WTC11 (cell line): ENCODE measurements around the gene C5orf63. TPM values are rescaled to one million over a fixed set of nuclear protein-coding genes. Genes with fewer than 3 reads are reported as not detected.

ENCODE experiments used
- ATAC-seq: fragments of 200-7000 bp; cut with Tn5 transposase; 2 replicates; pipeline ENCODE4 v1.10.0; 2021; ENCODE audit warnings: mild to moderate bottlenecking, moderate library complexity
- CTCF ChIA-PET: fragments of 300-600 bp; sonication (Branson Sonifier 250); formaldehyde crosslinking; loops from one replicate; lab custom pipeline; 2021; ENCODE audit warnings: antibody characterized with exemption; lab: Charles Lee
- POLR2A ChIA-PET: fragments of 350-600 bp; sonication (Branson Sonifier 250); formaldehyde crosslinking; loops from one replicate; lab custom pipeline; 2021; ENCODE audit warnings: antibody characterized with exemption; lab: Charles Lee
- DNase-seq: peaks from one replicate; pipeline ENCODE4 v3.0.0; 2021; ENCODE audit warnings: low spot score
- H3K27ac Mint-ChIP-seq: 2 replicates; pipeline ENCODE4 v1.8.0; 2021; ENCODE audit warnings: mixed read lengths
- H3K27me3 Mint-ChIP-seq: 2 replicates; pipeline ENCODE4 v1.8.0; 2021; ENCODE audit warnings: low read depth, mild to moderate bottlenecking, moderate library complexity, mixed read lengths
- H3K36me3 Mint-ChIP-seq: 2 replicates; pipeline ENCODE4 v1.8.0; 2021; ENCODE audit warnings: mixed read lengths
- H3K4me1 Mint-ChIP-seq: 2 replicates; pipeline ENCODE4 v1.8.0; 2022; ENCODE audit warnings: mixed read lengths
- H3K4me3 Mint-ChIP-seq: 2 replicates; pipeline ENCODE4 v1.8.0; 2021; ENCODE audit warnings: mild to moderate bottlenecking, moderate library complexity, mixed read lengths
- H3K9me3 Mint-ChIP-seq: 2 replicates; pipeline ENCODE4 v1.8.0; 2021; ENCODE audit warnings: mixed read lengths
- AFF4 ChIP-seq: sonication (generic); formaldehyde crosslinking; IDR thresholded peaks from 2 replicates; pipeline ENCODE4 v1.8.1; 2023; ENCODE audit warnings: mild to moderate bottlenecking, missing genetic modification reagents, borderline replicate concordance
- AR ChIP-seq: fragments of 250-450 bp; sonication (Bioruptor Pico); IDR thresholded peaks from 2 replicates; pipeline ENCODE4 v1.9.0; 2021; ENCODE audit warnings: mild to moderate bottlenecking
- ATF2 ChIP-seq: sonication (generic); formaldehyde crosslinking; IDR thresholded peaks from 2 replicates; pipeline ENCODE4 v1.8.1; 2022; ENCODE audit warnings: low read depth, missing genetic modification reagents, borderline replicate concordance
- E2F4 ChIP-seq: sonication (generic); formaldehyde crosslinking; IDR thresholded peaks from 2 replicates; pipeline ENCODE4 v1.8.1; 2022; ENCODE audit warnings: low read depth, mild to moderate bottlenecking, moderate library complexity, missing genetic modification reagents, borderline replicate concordance
- ERG ChIP-seq: fragments of 250-450 bp; sonication (Bioruptor Pico); IDR thresholded peaks from 2 replicates; pipeline ENCODE4 v1.8.0; 2021; ENCODE audit warnings: mild to moderate bottlenecking
- GRHL2 ChIP-seq: fragments of 250-450 bp; sonication (Bioruptor Pico); IDR thresholded peaks from 2 replicates; pipeline ENCODE4 v1.8.0; 2022; ENCODE audit warnings: mild to moderate bottlenecking, moderate library complexity; ENCODE audit not compliant: insufficient replicate concordance, severe bottlenecking
- IRF2 ChIP-seq: sonication (generic); formaldehyde crosslinking; IDR thresholded peaks from 2 replicates; pipeline ENCODE4 v1.8.0; 2022; ENCODE audit warnings: low read depth, missing genetic modification reagents, borderline replicate concordance
- PRDM15 ChIP-seq: sonication (generic); formaldehyde crosslinking; IDR thresholded peaks from 2 replicates; pipeline ENCODE4 v1.8.0; 2022; ENCODE audit warnings: missing genetic modification reagents
- SMAD3 ChIP-seq: sonication (generic); formaldehyde crosslinking; IDR thresholded peaks from 2 replicates; pipeline ENCODE4 v1.8.0; 2022; ENCODE audit warnings: missing genetic modification reagents, mild to moderate bottlenecking, borderline replicate concordance
- SMAD4 ChIP-seq: sonication (generic); formaldehyde crosslinking; IDR thresholded peaks from 2 replicates; pipeline ENCODE4 v1.8.0; 2022; ENCODE audit warnings: mild to moderate bottlenecking, missing genetic modification reagents
- TP53 ChIP-seq: sonication (generic); formaldehyde crosslinking; IDR thresholded peaks from 2 replicates; pipeline ENCODE4 v1.8.1; 2023; ENCODE audit warnings: mild to moderate bottlenecking, missing genetic modification reagents
- USF2 ChIP-seq: sonication (generic); formaldehyde crosslinking; IDR thresholded peaks from 2 replicates; pipeline ENCODE4 v1.8.1; 2023; ENCODE audit warnings: mild to moderate bottlenecking, missing genetic modification reagents, moderate library complexity
- ZNF121 ChIP-seq: sonication (generic); formaldehyde crosslinking; IDR thresholded peaks from 2 replicates; pipeline ENCODE4 v1.8.0; 2023; ENCODE audit warnings: missing genetic modification reagents
- ZNF219 ChIP-seq: sonication (generic); formaldehyde crosslinking; IDR thresholded peaks from 2 replicates; pipeline ENCODE4 v1.8.0; 2023; ENCODE audit warnings: missing genetic modification reagents, mild to moderate bottlenecking, borderline replicate concordance
- ZNF263 ChIP-seq: sonication (generic); formaldehyde crosslinking; IDR thresholded peaks from 2 replicates; pipeline ENCODE4 v1.8.1; 2022; ENCODE audit warnings: low read depth, mild to moderate bottlenecking, moderate library complexity, missing genetic modification reagents
- total RNA-seq: library from RNA; stranded (reverse); gene quantifications from 3 replicates; pipeline ENCODE4 v1.2.3, GENCODE V29; 2021

Gene C5orf63
- total RNA-seq, 1 experiment from 2014 or later = 3.1 TPM

- TF ChIP-seq TP53 (CRISPR knock-in tag) = no peak
- TF ChIP-seq SMAD3 (CRISPR knock-in tag) = no peak
- no peak for TF ChIP-seq PRDM15 (CRISPR knock-in tag)
- TF ChIP-seq E2F4 = no peak
- TF ChIP-seq IRF2 (CRISPR knock-in tag) = no peak
- no peak for TF ChIP-seq ERG (CRISPR knock-in tag)
- TF ChIP-seq GRHL2 (CRISPR knock-in tag) = no peak
- TF ChIP-seq ZNF121 (CRISPR knock-in tag) = no peak
- TF ChIP-seq AR = no peak
These were observed 62.1 kb downstream of the C5orf63 start for GRCh38 chr5:127011153-127011552.

GRCh38 chr5:127010362-127010761, 62.9 kb downstream of the C5orf63 start:
- Mint-ChIP-seq H3K4me3 (no peak overlapping the region), H3K9me3 (no peaks in the 10 kb centered on the region)
- TF ChIP-seq ZNF263 (no peak), ZNF219 (CRISPR knock-in tag) (no peak), ATF2 (CRISPR knock-in tag) (no peak), SMAD4 (CRISPR knock-in tag) (no peak), ZNF121 (CRISPR knock-in tag) (no peak), PRDM15 (CRISPR knock-in tag) (no peak), AFF4 (CRISPR knock-in tag) (no peak), USF2 (CRISPR knock-in tag) (no peak)
- TF ChIP-seq, all 79 proteins: peak for 0
- no peaks in the 10 kb centered on the region for H3K27me3 Mint-ChIP-seq
- peaks cover 18% of the 10 kb centered on the region for H3K4me1 Mint-ChIP-seq
- ATAC-seq = no peak
- H3K36me3 Mint-ChIP-seq = no peaks in the 10 kb centered on the region
- CTCF ChIA-PET = no interaction called here
- POLR2A ChIA-PET = no interaction called here
- DNase-seq = no peak
- no peak overlapping the region for H3K27ac Mint-ChIP-seq

More at GRCh38 chr5:127011153-127011552, 62.1 kb downstream of the C5orf63 start:
- ChIA-PET CTCF (no interaction called here), POLR2A (no interaction called here)
- no peaks in the 10 kb centered on the region for H3K36me3 Mint-ChIP-seq
- H3K27me3 Mint-ChIP-seq = no peaks in the 10 kb centered on the region
- no peak for ATAC-seq
- no peaks in the 10 kb centered on the region for H3K9me3 Mint-ChIP-seq
- H3K27ac Mint-ChIP-seq = no peak overlapping the region
- no peak overlapping the region for H3K4me3 Mint-ChIP-seq
- H3K4me1 Mint-ChIP-seq = peaks cover 18% of the 10 kb centered on the region
- DNase-seq = no peak
